GM18508 (cell line): ENCODE measurements around the gene XKR7.
A peak's percentile ranks its signal among the peaks of the same experiment; 100 is the strongest.

Source experiments
- ATAC-seq: cut with Tn5 transposase; IDR thresholded peaks from one replicate; pipeline ENCODE4 v1.9.1; 2021; ENCODE audit warnings: moderate number of reproducible peaks; ENCODE audit not compliant: insufficient read depth, unreplicated experiment

XKR7 gene

DNA sequence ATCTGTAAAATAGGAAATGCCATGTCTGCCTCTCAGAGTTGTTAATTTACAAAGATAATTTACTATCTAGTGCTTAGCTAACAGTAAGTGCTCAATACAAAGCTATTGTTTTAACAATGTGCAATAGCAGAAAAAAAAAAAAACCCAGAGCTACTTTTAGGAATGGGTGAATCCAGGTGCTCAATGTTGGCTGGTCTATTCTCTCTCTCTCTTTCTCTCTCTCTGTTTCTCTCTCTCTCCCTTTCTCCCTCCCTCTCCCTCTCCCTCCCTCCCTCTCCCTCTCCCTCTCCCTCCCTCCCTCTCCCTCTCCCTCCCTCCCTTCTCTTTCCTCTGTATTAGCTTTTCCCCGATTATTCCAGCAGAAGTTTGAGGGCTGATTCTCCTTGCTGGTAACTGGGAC lies 30.1 kb upstream of the XKR7 start:
- ATAC-seq, result no peak

DNA sequence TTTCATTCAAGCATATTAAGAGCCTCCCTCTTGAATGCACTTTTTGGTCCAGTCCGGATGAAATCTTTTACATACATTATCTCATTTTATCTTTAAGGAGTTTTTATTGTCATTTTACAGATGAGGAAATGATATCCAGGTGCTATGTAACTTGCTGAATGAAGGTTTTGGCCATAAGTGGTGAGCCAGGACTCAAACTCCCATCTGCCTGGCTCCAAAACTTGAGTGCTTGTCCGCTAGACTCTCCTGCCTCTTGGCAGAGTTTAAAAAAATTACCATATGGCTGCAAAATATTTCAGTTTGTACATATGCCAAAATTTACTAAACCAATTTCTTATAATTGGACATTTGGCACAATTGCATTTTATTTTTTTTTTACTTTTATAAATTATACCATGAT lies 28.3 kb upstream of the XKR7 start:
- ATAC-seq, result no peak

DNA sequence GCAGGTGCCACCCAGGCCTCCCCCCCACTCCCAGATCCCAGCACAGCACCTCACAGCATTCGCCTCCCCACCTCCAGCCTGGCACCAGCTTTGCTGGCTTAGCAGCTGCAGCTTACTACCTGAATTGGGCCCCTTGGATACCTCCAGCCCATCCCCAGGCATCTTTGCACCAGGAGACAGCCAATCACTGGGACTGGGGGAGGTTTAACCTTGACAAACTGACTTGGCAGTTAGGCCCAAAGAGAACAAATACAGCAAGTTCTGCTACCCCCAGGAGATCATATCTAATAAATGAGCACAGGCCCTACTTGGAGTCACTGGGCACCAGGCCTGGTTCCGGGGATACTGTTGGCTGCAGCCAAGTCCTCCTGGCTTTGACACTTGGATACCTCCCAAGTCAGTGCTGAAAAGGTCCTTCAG lies 24.9 kb upstream of the XKR7 start:
- ATAC-seq, result no peak

DNA sequence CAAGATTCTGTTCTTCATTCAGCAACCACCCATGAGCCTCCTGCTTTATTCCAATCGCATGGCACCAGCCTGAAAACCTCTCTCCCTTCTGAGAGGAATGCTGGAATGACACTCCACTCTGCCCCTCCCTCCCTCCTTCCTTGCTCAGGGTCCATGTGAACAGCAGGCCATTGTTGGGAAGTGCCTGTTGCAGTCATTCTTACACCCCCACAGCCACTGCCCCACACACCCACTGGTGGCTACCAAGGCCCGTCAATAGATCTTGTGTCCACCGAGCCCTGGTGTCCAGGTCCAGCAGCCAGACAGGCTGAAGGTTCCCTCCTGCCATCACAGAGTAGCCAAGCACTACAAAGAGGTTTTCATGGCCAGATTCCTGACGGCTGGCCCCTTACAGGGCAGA lies 22.6 kb upstream of the XKR7 start:
- ATAC-seq, result no peak

DNA sequence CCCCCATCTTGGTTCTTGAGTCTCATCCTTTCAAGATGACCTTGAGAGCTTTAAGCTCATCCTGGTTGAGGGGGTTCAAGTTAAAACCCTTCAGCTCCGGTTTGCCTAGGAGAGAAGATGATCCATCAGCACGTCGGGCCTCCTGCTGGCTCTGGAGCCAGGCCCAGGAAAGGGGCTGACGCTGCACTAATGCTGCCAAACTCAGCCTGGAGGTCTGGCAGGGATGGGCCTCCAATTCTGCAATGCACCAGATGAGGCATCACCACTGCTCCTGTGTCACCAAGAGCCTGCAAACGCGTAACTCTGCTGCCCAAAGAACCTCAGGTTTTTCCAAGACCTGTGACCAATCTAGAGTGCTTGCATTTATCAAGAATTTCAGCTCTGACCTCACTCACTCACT lies 22.2 kb upstream of the XKR7 start:
- no peak for ATAC-seq

DNA sequence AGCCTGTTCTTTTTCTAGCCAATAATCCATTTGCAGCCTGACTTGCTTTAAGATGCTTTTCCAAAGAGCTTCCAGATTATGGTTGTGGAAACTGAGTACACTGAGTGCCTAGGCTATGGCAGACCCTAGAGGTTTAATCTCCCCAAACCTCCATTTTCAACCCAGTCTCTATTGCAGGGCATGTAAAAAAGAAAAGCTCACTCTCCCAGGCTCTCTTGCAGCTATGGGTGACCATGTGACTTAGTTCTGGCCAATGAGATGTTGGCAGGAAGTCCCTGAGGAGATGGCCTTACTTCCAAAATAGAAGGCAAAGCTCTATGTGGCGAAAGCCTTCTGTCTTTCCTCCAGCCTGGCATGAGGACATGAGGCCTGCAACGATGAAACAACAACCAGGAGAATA lies 19.9 kb upstream of the XKR7 start:
- ATAC-seq, result no peak

DNA sequence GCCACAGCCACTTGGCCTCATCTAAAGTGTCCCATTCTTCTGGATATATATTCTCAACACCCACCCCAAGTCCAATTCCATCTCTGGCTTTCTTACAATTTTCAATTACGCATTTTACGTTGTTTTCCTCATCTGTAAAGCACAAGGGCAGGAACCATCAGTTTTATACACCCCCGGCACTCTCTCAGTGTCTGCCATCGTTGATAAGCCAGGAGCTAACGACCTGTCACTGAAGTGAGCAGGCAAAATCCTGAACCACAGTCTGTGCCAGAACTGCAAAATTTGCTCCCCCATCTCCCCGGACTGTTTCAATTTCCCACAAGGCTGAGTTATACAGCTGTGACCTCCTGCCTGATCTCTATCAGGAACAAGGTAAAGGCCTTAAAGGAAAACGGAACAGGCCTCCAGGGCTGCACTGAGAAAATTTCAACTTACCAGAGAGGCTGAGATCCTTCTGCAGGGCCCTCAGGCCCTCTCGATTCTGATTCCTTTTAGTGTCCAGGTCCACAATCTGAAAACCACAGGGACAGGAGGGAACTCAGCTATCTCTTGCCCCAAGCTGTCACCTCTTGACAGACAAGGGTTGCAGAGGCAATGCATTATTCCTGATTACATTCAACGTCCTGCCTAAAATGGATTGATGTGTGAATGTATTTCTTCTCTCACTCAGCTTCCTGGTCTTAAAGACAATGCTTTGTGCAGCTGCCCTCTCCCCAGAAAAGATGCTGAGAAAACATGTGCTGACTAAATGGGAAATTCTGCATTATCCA lies 17.9 kb upstream of the XKR7 start:
- no peak for ATAC-seq

DNA sequence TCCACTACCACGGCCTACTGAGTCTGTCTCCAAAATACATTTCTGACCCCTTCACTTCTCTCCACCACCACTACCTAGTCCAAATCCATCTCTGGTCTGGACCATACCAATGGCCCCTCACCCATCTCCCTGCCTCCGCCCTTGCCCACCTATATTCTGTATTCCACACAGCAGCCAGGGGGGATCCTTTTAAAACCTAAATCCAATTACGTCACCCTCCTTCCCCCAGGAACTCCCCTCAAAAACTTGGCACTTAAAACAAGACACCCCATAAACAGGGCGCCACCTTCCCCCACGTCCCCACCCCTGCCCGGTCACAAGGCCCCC lies 16.8 kb upstream of the XKR7 start:
- ATAC-seq, result no peak

DNA sequence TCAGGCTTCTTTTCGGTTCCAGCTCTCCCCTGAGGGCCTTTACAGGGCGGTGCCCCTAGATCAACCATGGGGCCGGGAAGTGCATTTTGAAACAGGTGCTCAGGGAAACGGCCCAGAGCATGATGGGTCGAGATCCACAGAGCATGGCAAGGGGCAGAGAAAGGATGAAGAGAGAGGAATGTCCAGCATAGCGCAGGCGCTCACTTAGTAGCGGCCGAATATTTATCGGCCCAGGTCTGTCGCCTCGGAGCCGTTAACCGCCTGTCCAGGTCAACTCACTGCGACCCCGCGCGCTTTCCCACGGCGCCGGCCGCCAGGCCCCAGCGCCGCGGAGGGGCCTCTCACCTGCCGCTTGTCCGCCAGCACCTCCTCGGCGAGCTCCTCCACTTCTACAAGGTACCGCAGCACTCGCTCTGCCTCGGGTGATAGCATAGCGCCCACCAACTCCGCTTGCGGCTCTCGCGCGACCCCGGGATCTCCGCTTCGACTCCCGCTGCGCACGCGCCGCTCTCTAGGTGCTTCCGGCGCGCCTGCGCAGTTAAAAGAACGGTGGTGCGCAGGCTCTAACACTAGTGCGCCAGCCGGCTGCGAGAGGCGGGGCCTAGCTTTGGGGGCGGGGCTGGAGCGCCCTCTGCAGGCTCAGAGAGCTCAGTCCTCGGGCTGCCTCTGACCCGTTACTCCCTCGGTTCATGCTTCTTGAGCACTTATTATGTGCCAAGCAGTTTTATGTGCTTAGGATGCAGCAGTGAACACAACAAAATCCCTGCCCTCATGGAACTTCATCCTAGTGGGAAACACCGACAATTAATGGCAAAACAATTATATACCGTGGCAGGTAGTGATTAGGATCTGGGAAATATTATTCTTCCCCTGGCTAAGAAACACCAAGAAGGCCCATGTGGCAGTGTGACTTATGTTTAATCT lies 16.2 kb upstream of the XKR7 start, which contains the start of gene PDRG1:
Gene PDRG1, minus strand, starts transcription at position 517 of the 924 bp plus-strand sequence. Its CDS starts 85 bp downstream, at position 432.
- ATAC-seq, result peak; percentile 77

DNA sequence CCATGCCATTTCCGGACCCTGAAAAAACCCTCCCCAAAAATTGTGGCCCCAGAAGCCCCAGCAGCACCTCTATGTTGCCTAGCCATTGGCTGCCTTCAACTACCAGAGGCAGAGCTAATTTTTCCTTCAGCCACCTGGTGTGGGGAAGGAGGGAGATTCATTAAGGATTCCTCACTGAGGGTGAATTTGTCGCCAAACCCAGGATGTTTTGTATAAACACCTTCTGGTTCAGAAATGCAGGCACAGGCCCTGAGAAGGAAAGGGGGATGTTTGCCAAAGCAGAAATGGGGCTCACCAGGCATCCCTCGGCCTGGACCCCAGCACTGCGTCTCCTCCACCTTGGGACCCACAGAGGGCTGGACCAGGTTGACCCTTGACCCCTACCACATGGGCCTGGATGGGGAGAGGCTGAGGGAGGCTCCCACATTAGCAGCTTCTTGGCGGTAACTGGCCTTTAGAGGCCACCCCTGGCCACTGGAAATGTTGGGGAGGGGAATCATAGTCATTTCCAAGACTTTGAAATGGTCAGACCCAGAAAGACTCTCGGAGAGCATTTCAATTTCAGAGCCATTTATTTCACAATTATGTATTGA lies 14.3 kb upstream of the XKR7 start:
- ATAC-seq, result no peak

DNA sequence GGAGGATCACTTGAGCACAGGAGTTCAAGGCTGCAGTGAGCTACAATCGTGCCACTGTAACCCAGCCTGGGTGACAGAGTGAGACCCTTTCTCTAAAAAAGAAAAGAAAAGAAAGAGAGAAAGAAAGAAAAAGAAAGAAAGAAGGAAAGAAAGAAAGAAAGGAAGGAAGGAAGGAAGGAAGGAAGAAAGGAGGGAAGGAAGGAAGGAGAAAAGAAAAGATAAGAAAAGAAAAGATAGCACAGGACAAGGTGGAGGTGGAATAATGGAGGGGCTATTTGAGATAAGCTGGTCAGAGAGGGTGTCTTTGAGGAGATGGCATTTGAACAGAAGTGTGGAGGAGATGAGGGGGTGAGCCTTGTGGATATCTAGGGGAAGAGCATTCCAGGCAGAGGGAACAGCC lies 13.5 kb upstream of the XKR7 start:
- ATAC-seq, result no peak

DNA sequence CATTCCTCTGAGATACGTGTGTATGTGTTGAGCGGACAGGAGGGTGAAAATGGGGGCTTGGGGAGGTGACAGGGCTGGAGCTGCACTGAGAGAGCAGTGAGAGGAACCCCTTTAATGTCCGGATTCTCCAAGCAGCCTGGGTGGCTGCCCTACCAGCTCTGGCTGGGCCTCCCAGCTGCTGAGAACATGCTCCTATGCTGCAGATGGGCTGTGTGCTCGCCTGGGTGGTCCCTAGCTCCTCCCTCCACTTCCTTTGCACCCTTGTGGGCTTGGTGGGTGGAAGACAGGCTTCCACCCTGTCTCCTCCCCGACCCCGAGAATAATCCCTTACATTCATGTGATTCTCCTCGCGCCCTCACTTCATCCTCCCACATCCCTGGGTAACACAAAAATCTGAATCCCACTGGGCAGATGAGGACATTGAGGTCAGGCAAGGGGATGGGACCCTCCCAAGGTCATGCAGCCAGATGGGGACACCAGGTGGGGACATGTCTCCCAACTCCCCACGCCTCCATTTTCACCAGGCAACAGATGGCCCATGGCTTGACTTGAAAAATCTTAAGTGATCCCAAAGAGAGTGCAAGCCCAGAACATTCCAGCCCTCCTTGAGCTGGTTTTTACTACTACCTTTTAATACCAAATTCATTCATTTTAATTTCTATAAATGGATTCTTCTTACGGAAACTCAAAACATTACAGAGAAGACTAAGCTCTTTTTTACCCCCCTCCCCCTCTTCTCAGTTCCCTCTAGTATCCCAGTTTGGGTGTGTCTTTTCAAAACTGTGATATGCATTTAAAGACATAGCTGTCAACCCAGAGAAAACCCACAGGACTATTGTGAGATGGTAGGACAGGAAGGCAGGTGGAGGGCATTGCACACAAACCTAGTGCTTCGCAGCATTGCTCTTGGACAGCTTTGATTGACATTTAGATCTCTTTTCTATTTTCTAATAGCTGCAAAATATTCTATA lies 11.1 kb upstream of the XKR7 start:
- no peak for ATAC-seq

DNA sequence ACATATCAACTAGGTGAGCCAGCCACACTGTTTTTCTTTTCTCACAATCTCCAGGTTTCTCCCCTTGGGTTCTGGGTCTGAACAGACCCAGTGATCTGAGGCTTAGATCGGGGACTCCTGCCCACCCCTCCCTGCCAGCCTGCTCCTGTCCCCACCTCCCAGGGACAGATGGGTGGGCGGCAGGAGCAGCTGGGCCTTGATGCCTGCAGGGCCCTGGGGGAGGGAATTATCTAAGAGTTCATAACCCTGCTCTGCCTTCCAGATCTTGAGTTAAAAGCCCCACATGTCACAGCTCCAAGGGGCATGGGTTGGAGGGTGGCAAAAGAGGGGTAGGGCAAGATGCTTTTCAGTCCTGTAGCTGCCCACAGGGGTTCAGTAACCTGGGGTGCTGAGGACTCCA lies 5.2 kb upstream of the XKR7 start:
- ATAC-seq, result no peak

DNA sequence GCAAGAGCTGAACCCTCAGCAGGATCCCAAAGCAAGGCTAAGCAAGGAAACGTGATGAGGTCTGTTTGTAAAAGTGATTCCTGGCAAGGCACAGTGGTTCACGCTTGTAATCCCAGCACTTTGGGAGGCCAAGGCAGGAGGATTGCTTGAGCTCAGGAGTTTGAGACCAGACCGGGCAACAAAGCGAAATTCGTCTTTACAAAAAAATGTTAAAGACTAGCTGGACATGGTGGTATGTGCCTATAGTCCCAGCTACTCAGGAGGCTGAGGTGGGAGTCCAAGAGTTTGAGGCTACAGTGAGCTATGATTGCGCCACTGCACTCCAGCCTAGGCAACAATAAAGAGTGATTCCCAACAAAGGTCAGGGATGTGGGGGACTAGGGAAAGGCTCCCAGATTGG lies 4.1 kb upstream of the XKR7 start:
- no peak for ATAC-seq

DNA sequence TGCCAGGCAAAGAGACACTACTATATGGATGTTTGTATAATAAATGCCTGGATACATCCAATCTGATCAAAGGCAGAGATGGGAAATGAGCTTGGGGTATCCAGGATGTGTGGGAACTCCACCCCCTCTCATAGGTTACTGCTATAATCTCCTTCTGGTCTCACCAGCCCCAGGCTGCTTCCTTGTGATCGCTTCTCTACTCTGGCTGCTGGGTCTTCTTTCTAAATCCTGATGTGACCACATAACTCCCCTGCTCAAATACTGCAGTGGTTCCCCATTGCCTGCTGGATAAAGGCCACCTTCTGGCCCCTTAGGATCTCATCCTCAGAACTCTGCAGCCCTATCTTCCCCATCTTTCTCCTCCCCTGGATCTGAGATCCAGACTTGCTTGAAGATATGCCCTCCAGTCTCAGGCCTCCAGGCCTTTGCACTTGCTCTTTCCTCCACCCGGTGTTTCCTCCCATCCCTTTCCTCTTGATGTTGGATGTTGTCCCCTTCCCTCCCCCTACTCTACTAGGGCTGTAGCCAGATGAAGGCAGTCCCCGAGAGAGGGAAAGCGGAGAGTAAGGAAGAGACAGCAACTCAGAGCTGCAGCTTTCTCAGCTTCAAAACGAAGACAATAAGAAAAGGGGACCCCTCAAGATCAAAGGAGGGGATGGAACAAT lies 828 bp upstream of the XKR7 start:
- ATAC-seq, result no peak

DNA sequence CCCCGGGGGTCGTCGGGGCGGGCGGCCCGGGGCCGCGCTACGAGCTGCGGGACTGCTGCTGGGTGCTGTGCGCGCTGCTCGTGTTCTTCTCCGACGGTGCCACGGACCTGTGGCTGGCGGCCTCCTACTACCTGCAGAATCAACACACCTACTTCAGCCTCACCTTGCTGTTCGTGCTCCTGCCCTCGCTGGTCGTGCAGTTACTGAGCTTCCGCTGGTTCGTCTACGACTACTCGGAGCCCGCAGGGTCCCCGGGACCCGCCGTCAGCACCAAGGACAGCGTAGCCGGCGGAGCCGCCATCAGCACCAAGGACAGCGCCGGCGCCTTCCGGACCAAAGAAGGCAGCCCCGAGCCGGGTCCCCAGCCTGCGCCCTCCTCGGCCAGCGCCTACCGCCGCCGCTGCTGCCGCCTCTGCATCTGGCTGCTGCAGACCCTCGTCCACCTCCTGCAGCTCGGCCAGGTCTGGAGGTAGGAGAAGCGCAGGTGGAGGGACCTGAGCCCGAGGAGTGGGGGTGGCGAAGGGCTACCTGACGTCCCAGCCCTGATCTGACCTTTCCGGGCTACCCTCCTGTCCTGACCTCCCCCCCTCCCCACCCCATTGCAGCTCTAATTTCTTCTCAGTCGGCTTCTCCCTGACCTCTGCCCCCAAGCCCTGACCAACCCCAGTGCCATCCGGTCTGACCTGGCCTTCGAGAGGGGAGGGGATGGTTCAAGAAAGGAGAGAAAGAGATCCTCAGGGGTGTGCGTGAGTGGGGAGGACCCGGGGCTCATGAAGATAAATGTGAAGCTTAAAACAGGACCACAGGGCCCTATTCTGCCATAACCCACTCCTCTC lies 558 bp downstream of the XKR7 start:
- no peak for ATAC-seq

DNA sequence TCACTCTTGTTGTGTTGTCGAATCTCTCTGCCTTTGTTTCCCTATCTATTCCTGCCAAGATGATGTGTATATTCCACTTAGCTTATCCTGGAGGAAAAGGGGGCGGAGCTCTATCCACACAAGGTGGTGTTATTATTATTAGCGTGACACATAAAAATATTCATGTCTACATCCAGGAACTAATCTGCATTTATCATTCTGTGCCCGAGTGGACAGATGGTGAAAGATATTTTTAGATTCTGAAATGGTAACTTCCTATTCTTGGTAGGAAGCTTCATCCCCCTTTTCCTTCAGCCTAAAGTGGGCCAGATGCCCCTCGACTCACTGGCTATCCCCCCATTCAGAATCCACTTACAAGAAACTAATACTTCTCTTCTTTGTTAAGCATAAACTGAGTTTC lies 2.0 kb downstream of the XKR7 start:
- ATAC-seq, result no peak

DNA sequence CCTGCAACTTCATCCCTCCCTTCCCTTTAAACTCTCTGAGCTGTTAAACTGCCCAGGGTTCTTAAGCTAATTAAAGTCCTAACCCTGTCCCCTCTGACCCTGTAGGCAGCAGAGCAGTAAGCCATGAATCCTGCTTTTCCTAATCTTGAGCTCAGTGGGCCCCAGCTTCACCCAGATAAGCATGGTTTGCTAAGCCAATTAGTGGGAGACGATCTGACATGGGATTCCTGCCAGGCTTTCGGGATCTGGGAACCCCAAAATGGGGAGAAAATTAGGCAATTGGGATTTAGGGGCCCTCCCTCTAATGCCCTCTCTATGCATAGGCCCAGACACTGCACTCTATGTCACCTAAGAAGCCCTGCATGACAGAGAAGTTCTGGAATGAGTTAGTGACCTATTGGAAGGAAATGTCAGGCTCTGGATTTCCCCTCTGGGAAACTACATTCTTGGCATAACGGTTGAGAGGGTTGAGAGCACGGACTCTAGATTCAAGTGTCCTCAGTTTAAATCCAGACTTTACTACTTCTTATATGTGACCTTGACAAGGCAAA lies 4.6 kb downstream of the XKR7 start:
- ATAC-seq, result no peak
